GM10266 (cell line): ENCODE results near the gene RABGAP1L.

Source experiments
- DNase-seq: peaks from one replicate; pipeline ENCODE4 v3.0.0; 2012; ENCODE audit errors: extremely low spot score
- CTCF ChIP-seq: IDR thresholded peaks from 2 replicates; pipeline ENCODE4 v1.5.1; 2012; ENCODE audit warnings: mild to moderate bottlenecking, low read depth; ENCODE audit not compliant: control insufficient read depth, insufficient read depth; ENCODE audit errors: missing control alignments

Gene RABGAP1L

GRCh38 chr1:174988986-174989385, 829.7 kb downstream of the RABGAP1L start:
- no peak for TF ChIP-seq CTCF

GRCh38 chr1:174989536-174990220, 830.4 kb downstream of the RABGAP1L start:
- no peak for DNase-seq
- TF ChIP-seq CTCF: no peak

More at GRCh38 chr1:174988986-174989385, 829.7 kb downstream of the RABGAP1L start:
- DNase-seq: peak; percentile 30

- DNase-seq: no peak
- no peak for TF ChIP-seq CTCF
Observed at GRCh38 chr1:174990382-174990999, 831.2 kb downstream of the RABGAP1L start.

GRCh38 chr1:174991473-174991872, 832.2 kb downstream of the RABGAP1L start:
- no peak for DNase-seq
- no peak for TF ChIP-seq CTCF

- no peak for TF ChIP-seq CTCF
- DNase-seq: no peak
Observed at GRCh38 chr1:174995121-174995520, 835.8 kb downstream of the RABGAP1L start.

GRCh38 chr1:174995916-174996315, 836.6 kb downstream of the RABGAP1L start:
- TF ChIP-seq CTCF: no peak

GRCh38 chr1:174996476-174996875, 837.2 kb downstream of the RABGAP1L start:
- no peak for TF ChIP-seq CTCF
- no peak for DNase-seq

More at GRCh38 chr1:174995916-174996315, 836.6 kb downstream of the RABGAP1L start:
- DNase-seq: no peak
